Activated B cell treated with CpG ODN at 0.5 μM for 24 hours (primary cell): Measurements from ENCODE around the gene WAC. TPM values are rescaled to one million over a fixed set of nuclear protein-coding genes. Genes with fewer than 3 reads are reported as not detected.

Source experiments
- ATAC-seq: fragments of 200-7000 bp; cut with Tn5 transposase; one replicate; pipeline ENCODE4 v1.10.0; 2021; ENCODE audit warnings: low read depth, mild to moderate bottlenecking, moderate library complexity
- CTCF ChIA-PET: fragments of 350-600 bp; sonication (Branson Sonifier 250); formaldehyde crosslinking; loops from one replicate; lab custom pipeline; 2021; ENCODE audit warnings: antibody characterized with exemption; lab: Charles Lee
- POLR2A ChIA-PET: fragments of 350-600 bp; sonication (Branson Sonifier 250); formaldehyde crosslinking; loops from one replicate; lab custom pipeline; 2021; ENCODE audit warnings: antibody characterized with exemption; lab: Charles Lee
- DNase-seq: peaks from one replicate; pipeline ENCODE4 v3.0.0; 2022
- H3K27ac Mint-ChIP-seq: one replicate; pipeline ENCODE4 v1.8.0; 2020; ENCODE audit warnings: mixed read lengths
- H3K27me3 Mint-ChIP-seq: one replicate; pipeline ENCODE4 v1.8.0; 2021; ENCODE audit warnings: mixed read lengths
- H3K36me3 Mint-ChIP-seq: one replicate; pipeline ENCODE4 v1.8.0; 2021; ENCODE audit warnings: low read depth, mixed read lengths
- H3K4me1 Mint-ChIP-seq: one replicate; pipeline ENCODE4 v1.8.0; 2021; ENCODE audit warnings: mixed read lengths
- H3K4me3 Mint-ChIP-seq: one replicate; pipeline ENCODE4 v1.8.0; 2020; ENCODE audit warnings: mild to moderate bottlenecking, mixed read lengths
- H3K9me3 Mint-ChIP-seq: one replicate; pipeline ENCODE4 v1.8.0; 2020; ENCODE audit warnings: mixed read lengths
- intact Hi-C: fragments of 100-400 bp; cut with micrococcal nuclease; formaldehyde crosslinking; loops from one replicate; pipeline ENCODE4 v1.15.1; 2024
- total RNA-seq: library from RNA; stranded (reverse); gene quantifications from 2 replicates; pipeline ENCODE4 v1.2.3, GENCODE V29; 2022
- TF ChIP-seq, protein P1 (sequence below): fragments of 200-600 bp; IDR thresholded peaks from one replicate; pipeline ENCODE4 v1.8.0; 2022; ENCODE audit warnings: antibody characterized with exemption, mild to moderate bottlenecking

WAC gene
- total RNA-seq, 1 donor from 2014 or later: 159 TPM

DNA sequence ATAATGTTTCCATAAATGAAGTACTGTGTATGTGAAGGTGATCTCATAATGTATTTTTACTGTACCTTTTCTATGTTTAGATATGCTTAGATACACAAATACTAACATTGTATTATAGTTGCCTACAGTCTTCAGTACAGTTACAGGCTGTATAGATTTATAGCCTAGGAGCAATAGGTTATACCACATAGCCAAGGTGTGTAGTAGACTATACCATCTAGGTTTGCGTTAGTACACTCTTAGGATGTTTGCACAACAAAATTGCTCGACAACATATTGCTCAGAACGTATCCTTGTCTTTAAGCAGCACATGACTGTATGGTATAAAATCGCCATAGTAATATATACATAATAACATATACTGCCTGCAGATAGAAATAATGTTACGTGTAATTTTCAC is 42.9 kb downstream of the WAC start:
- ATAC-seq (no peak), DNase-seq (no peak)
- Mint-ChIP-seq H3K4me1 (peaks cover 56% of the 10 kb centered on the region), H3K9me3 (no peaks in the 10 kb centered on the region), H3K27me3 (no peaks in the 10 kb centered on the region), H3K36me3 (peaks cover 64% of the 10 kb centered on the region), H3K27ac (no peak overlapping the region), H3K4me3 (no peak overlapping the region)
- POLR2A ChIA-PET: no interaction called here
- TF ChIP-seq, protein P1, sequence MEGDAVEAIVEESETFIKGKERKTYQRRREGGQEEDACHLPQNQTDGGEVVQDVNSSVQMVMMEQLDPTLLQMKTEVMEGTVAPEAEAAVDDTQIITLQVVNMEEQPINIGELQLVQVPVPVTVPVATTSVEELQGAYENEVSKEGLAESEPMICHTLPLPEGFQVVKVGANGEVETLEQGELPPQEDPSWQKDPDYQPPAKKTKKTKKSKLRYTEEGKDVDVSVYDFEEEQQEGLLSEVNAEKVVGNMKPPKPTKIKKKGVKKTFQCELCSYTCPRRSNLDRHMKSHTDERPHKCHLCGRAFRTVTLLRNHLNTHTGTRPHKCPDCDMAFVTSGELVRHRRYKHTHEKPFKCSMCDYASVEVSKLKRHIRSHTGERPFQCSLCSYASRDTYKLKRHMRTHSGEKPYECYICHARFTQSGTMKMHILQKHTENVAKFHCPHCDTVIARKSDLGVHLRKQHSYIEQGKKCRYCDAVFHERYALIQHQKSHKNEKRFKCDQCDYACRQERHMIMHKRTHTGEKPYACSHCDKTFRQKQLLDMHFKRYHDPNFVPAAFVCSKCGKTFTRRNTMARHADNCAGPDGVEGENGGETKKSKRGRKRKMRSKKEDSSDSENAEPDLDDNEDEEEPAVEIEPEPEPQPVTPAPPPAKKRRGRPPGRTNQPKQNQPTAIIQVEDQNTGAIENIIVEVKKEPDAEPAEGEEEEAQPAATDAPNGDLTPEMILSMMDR: no peak
- CTCF ChIA-PET: no interaction called here
- intact Hi-C loops: no loop called here

DNA sequence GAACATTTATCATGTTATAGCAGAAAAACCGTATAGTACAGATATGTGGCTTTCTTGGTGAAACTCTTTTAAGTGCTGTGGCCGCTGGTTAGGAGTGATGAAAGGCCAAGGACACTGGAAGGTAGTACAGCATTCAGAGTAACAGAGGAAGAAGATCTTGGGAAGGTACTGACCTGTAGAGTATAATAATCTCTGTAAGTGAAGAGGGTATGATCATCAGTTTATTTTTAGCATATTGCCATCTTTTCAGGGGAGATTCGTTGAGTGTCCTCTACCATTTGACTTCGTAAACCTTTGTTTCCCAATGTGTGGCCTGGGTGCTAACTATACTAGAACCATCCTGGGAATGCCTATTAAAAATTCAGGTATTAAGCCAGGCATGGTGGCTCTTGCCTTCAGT is 44.6 kb downstream of the WAC start:
- POLR2A ChIA-PET: no interaction called here
- DNase-seq (no peak), ATAC-seq (no peak)
- CTCF ChIA-PET: no interaction called here
- intact Hi-C loops: no loop called here
- Mint-ChIP-seq H3K9me3 (no peaks in the 10 kb centered on the region), H3K27me3 (no peaks in the 10 kb centered on the region), H3K4me3 (no peak overlapping the region), H3K4me1 (peaks cover 60% of the 10 kb centered on the region), H3K36me3 (peaks cover 67% of the 10 kb centered on the region), H3K27ac (no peak overlapping the region)
- TF ChIP-seq, protein P1: no peak

DNA sequence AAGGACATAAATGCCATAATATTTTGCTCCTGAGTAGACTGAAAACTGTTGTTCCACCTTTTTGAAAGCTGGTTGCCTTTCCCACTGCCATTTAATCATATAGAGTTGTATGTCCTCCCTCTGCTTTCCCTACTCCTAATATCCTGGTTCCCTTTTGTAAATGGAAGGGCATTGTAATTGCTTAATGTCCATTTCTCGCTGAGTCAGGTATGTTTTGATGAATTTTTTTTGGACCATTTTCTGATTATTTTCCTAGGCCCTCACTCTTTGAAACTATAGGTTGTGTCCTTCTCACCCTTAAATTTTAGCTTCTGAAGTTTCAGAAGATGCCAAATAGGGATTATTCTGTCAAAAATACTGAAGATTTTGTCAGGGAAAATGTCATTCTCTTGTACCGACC is 45.5 kb downstream of the WAC start:
- peak overlapping the region; percentile 27 for H3K27ac Mint-ChIP-seq
- DNase-seq (no peak), ATAC-seq (no peak)
- H3K9me3 Mint-ChIP-seq: no peaks in the 10 kb centered on the region
- intact Hi-C loops: no loop called here
- ChIA-PET POLR2A (no interaction called here), CTCF (no interaction called here)
- H3K27me3 Mint-ChIP-seq: no peaks in the 10 kb centered on the region
- peaks cover 52% of the 10 kb centered on the region for H3K4me1 Mint-ChIP-seq
- peaks cover 66% of the 10 kb centered on the region for H3K36me3 Mint-ChIP-seq
- H3K4me3 Mint-ChIP-seq: no peak overlapping the region
- TF ChIP-seq, protein P1: no peak

DNA sequence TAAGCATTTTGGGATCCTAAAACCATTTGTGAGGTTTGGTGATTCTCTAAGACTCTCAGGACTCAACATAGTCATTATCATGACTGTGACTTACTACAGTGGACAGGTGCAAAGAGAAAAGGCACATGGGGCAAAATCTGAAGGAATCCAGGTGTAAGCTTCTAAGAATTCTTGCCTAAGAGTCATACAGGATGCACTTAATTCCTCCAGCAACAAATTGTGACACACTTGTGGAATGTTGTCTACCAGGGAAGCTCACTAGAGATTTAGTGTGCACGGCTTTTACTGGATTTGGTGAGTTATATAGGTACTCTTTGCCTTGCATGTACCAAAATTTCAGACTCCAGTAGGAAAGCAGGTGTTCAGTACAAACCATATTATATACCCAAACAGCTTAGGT is 47.9 kb downstream of the WAC start:
- Mint-ChIP-seq H3K9me3 (no peaks in the 10 kb centered on the region), H3K4me1 (peaks cover 34% of the 10 kb centered on the region), H3K27me3 (no peaks in the 10 kb centered on the region), H3K27ac (no peak overlapping the region), H3K4me3 (no peak overlapping the region), H3K36me3 (peaks cover 66% of the 10 kb centered on the region)
- ChIA-PET CTCF (no interaction called here), POLR2A (interaction anchor here (0.6 kb wide), 2 partner anchors 931 to 1344 kb away, joined by 4 read pairs; no protein-coding TSS in a partner anchor)
- TF ChIP-seq, protein P1: no peak
- intact Hi-C loops: loop anchor here (2.0 to 5.0 kb wide), 2 partner anchors 14 to 44 kb away; no protein-coding TSS in a partner anchor
- ATAC-seq: no peak
- DNase-seq: no peak

DNA sequence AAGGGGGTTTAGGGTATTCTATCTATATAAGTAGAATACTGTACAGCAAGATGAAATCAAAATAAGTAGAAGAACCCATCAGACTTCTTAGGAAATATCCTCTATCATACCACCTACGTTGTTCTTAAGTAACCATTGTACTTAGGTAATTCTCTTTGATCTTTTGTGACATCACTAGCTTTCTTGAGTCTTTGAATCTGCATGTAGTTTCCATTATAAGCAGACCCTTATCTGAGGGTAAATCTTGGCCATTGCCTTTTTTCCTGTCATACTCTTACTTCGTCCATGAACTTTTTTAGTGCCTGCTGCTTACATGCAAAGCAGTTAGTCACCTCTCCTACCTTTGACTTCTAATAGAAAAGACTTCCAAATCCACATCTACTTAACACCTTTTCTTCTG is 49.0 kb downstream of the WAC start:
- TF ChIP-seq, protein P1: no peak
- Mint-ChIP-seq H3K27ac (no peak overlapping the region), H3K4me3 (no peak overlapping the region), H3K4me1 (peaks cover 32% of the 10 kb centered on the region), H3K36me3 (peaks cover 74% of the 10 kb centered on the region), H3K27me3 (no peaks in the 10 kb centered on the region), H3K9me3 (no peaks in the 10 kb centered on the region)
- CTCF ChIA-PET: no interaction called here
- no peak for DNase-seq
- no peak for ATAC-seq
- intact Hi-C loops: loop anchor here (2.0 to 5.0 kb wide), 2 partner anchors 13 to 45 kb away; no protein-coding TSS in a partner anchor
- POLR2A ChIA-PET: no interaction called here
